GM18517 (cell line): Measurements from ENCODE around the gene AIMP2.
"Not testable (repeated sequence)": the region's sequence is repeated elsewhere in the genome, so short reads cannot be mapped to it uniquely, and the experiment has no call there.

Source experiments
- ATAC-seq: cut with Tn5 transposase; IDR thresholded peaks from one replicate; pipeline ENCODE4 v1.9.1; 2021; ENCODE audit warnings: mild to moderate bottlenecking, moderate library complexity; ENCODE audit not compliant: unreplicated experiment

Gene AIMP2

DNA sequence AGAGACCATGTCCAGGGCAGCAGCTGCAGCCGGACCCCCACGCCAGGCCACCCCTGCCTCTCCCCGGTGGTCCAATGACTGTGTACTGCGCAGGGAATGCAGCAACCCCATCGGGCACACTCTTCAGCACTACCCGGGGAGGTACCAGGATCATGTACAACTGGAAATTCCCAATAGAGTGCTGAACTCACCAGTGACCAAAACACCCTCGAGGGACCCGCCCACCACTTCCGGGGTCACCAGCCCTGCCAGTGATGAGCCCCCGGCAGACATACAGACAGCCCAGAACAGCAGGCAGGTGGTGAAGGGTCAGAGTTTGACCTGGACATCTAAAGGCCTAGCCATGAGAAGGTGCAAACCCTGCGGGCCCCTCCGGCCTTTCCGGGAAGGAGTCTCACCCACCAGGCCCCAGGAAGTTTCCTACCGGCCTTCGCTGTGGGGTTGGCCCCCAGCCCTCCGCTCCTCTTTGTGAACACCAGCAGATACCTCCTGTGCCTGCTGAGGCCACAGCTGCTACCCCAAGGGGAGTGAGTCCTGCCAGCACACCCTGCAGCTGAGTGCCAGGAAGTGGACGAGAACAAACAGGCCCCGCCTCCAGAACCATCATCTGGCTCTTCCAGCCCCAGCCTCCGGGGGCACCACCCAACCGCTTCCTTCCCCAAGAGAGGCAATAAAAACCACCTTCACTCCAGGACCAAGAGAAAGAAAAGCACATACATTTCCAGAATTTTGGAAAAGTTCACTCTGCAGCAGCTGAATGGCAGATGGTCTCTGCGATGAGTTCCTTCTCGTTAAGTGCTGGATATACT is 17.1 kb downstream of the AIMP2 start:
- ATAC-seq: peak; percentile 90

DNA sequence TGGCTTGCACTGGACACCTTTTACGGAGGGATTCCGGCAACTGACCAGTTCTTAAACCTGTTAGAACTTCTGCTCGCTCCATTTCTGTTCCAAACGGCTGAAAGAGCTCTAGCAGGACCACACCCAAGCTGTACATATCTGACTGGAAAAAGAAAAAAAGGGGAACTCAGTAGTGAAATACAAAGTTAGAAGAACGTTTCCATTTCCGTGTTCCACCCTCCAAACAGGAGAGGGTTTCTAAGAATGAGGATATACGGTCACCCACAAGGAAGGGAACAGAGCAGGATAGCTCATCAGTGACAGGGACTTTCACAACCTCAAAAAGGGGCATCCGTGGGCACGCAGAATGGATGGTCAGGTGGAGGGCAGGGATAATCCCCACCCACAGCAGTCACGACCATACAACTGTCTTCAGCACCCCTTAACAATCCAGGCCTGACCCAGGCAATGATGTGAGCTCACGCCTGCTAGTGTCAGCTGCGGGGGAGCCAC is 17.8 kb downstream of the AIMP2 start:
- ATAC-seq: no peak

DNA sequence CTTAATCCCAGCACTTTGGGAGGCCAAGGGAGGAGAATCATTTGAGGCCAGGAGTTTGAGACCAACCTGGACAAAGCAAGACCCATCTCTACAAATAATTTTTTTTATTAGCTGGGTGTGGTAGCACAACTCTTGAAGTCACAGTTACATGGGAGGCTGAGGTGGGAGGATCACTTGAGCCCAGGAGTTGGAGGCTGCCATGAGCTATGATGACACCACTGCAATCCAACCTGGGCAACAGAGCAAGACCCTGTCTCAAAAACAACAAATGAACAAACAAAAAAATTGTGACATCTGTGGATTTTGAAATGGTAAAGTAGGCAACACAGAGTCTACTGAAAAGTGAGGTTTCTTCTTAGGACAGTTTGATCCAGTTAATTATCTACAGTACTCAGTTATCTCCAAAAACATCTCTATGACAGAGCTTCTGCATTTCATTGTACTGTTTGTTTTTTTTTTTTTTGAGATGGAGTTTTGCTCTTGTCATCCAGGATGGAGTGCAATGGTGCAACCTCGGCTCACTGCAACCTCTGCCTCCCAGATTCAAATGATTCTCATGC is 18.8 kb downstream of the AIMP2 start:
- ATAC-seq: no peak

DNA sequence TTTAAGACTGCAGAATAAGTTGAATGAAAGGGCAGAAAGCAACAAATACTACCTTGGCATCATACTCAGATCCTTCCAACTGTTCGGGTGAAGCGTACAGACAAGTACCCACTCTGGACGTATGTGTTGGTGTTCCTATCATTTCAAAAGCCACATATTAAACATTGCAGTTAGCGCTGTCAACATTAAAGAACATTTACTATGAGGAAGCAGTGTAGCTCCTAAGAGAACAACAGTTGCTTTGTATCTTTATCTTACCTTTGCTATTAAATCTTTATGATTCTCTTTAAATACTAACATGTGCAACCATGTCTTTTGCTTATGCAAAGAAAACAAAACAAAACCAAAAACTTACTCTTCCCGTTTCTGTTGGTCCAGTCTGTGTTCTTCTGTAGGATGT is 19.5 kb downstream of the AIMP2 start:
- ATAC-seq: no peak

GRCh38 chr7:6030988-6031387 is 21.9 kb downstream of the AIMP2 start, which contains the start of gene ANKRD61:
ANKRD61 (plus strand) TSS chr7:6031376; CDS start chr7:6031376, 0 bp downstream.
- no peak for ATAC-seq

DNA sequence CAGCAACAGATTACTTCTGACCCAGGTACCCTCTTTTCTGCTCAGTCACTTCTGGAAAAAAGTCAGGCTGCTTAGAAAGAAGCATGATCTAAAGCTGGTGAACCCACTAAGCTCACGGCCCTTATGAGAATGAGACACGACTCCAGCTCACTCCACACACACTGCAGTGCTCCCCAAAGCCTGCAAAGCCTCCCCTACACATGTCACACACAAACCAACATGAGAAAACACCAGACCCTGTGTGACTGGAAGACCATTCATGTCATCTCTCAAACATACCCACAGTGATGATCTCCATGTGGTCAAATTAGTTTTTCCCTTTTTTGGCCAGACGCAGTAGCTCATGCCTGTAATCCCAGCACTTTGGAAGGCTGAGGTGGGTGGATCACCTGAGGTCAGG is 22.5 kb downstream of the AIMP2 start:
- no peak for ATAC-seq

GRCh38 chr7:6032167-6032566 is 23.1 kb downstream of the AIMP2 start:
- ATAC-seq: no peak

DNA sequence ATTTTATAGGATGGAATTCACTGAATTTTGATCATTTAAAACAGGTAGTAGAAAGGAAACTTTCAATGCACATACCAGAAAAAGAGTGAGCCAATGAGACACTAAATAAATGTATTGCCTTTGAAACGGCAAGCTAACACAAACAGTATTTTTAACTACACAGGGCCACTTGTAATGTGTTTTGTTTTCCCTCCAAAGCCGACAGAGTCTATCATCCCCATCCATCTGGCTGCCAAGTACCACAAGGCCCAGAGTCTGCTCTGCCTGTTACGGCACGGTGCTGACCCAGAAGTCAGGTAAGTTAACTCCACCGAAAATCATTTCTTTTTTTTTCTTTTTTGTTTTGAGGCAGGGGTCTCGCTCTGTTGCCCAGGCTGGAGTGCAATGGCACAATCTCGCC is 23.6 kb downstream of the AIMP2 start:
- ATAC-seq: no peak

DNA sequence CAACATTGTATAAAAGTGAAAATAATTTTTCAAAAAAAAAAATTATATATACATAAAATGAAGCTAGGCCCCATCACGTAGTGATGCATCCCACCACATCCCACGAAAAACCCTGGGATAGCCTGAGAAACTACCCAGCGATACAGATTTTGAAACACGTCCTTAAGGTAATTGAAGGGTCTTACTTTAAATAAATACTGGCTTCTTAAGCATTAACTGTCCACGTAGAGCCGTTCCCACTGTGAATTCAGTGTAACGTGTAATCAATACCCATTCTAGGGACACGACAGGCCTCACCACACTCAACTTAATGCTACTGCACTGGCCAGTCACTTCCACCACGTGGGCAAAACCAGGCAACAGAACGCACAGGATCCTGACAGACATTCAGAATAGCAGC is 26.1 kb downstream of the AIMP2 start:
- ATAC-seq: no peak

- no peak for ATAC-seq
These were observed 26.6 kb downstream of the AIMP2 start for GRCh38 chr7:6035686-6036085.

DNA sequence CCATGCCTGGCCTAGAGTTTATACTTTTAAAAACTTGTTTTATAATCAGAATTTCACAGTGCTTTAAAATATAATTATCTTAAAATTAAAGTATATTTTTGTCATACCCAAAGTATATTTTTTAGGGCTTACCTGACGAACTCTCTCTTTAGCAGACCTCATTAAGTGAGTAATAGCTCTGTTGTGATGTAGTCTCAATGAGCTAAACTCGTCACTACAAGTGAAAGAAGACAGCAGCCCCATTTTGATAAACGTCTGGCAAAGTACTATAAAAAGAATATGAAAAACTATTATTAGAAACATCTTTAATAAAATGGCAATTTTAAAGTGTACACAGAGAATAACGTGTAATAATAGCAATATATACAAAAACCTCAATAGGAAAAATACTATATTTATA is 40.7 kb downstream of the AIMP2 start:
- no peak for ATAC-seq

DNA sequence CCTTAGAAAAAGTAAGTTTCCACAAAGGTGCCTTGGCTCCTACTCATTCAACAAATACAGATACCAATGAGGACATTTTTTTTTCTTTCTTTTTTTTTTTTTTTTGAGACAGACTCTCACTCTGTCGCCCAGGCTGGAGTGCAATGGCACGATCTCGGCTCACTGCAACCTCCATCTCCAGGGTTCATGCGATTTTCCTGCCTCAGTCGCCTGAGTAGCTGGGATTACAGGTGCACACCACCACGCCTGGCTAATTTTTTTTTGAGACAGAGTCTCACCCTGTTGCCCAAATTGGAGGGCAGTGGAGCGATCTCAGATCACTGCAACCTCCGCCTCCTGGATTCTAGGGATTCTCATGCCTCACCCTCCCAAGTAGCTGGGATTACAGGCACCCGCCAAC is 42.1 kb downstream of the AIMP2 start:
- ATAC-seq: not testable (repeated sequence)

- ATAC-seq: no peak
These were observed 47.5 kb downstream of the AIMP2 start for GRCh38 chr7:6056616-6057015.

GRCh38 chr7:6057316-6058129 is 48.5 kb downstream of the AIMP2 start:
- ATAC-seq: no peak

GRCh38 chr7:6059941-6060340 is 50.9 kb downstream of the AIMP2 start:
- ATAC-seq: not testable (repeated sequence)

GRCh38 chr7:6071406-6071805 is 62.3 kb downstream of the AIMP2 start:
- ATAC-seq: no peak
